Fibroblast of skin of left quadriceps (primary cell): ENCODE data around the gene STAB1.

ENCODE experiments used
- DNase-seq, 2 experiments: peaks; one replicate each; pipeline ENCODE4 v3.0.0-alpha.2; 2013; ENCODE audit warnings: low read depth in 2 of 2

STAB1 gene

DNA sequence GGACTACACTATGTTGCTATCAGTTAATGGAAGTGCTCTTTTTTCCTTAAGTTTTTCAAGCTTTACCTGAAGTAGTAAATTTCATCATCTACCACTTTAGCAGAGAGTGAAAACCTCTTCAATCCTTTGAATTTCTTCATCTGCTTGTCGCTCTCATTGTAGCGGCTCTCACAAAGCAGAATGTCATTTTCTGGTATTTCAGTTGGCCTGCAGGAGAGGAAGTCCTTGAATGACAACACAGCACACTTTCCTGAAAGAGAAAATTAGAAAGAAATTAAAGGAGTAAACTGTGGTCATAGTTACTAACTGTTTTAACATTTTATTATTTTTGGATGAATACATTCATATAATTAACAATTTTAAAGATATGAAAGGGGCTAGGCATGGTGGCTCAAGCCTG, 68.8 kb downstream of the STAB1 start:
- no peak for DNase-seq

DNA sequence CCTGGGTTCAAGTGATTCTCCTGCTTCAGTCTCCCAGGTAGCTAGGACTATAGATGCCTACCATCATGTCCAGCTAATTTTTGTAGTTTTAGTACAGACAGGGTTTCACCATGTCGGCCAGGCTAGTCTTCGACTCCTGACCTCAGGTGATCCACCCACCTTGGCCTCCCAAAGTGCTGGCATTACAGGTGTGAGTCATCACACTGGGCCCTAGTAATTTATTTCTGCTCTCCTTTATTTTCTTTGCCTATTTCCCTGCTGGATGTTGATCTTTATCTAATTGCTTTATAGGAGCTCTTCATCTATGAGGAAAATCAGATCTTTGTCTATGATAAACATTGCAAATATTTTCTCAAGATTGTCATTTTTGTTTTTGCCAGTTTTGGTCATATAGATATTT, 72.9 kb downstream of the STAB1 start:
- no peak for DNase-seq

DNA sequence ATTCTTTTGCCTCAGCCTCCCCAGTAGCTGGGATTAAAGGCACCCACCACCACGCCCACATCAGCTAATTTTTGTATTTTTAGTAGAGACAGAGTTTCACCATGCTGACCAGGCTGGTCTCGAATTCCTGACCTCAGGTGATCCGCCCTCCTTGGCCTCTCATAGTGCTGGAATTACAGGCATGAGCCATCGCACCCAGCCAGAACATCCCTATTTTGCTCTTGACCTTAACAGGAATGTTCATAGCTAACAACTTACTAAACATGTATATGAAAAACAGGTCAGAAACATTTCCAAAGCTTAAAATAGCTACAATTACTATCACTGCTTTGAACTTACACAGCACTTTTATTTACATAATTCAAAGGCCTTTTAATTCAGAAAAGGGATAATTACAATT, 74.9 kb downstream of the STAB1 start:
- no peak for DNase-seq

DNA sequence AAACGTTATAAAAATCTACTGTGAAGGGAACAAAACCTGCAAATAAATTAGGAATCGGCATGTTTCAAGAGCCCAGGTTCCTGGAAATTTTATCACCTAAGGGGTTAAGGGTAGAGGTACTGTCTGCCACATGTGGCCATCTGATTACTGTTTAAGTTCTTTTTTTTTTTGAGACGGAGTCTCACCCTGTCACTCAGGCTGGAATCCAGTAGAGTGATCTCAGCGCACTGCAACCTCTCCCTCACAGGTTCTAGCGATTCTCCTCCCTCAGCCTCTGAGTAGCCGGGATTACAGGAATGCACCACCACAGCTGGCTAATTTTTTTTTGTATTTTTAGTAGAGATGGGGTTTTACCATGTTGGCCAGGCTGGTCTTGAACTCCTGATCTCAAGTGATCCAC, 77.1 kb downstream of the STAB1 start:
- no peak for DNase-seq
